WTC11 (cell line): Measurements from ENCODE around the gene STK16. TPM values are rescaled to one million over a fixed set of nuclear protein-coding genes. Genes with fewer than 3 reads are reported as not detected.

ENCODE experiments used
- ATAC-seq: fragments of 200-7000 bp; cut with Tn5 transposase; 2 replicates; pipeline ENCODE4 v1.10.0; 2021; ENCODE audit warnings: mild to moderate bottlenecking, moderate library complexity
- CTCF ChIA-PET: fragments of 300-600 bp; sonication (Branson Sonifier 250); formaldehyde crosslinking; loops from one replicate; lab custom pipeline; 2021; ENCODE audit warnings: antibody characterized with exemption; lab: Charles Lee
- POLR2A ChIA-PET: fragments of 350-600 bp; sonication (Branson Sonifier 250); formaldehyde crosslinking; loops from one replicate; lab custom pipeline; 2021; ENCODE audit warnings: antibody characterized with exemption; lab: Charles Lee
- DNase-seq: peaks from one replicate; pipeline ENCODE4 v3.0.0; 2021; ENCODE audit warnings: low spot score
- H3K27ac Mint-ChIP-seq: 2 replicates; pipeline ENCODE4 v1.8.0; 2021; ENCODE audit warnings: mixed read lengths
- H3K27me3 Mint-ChIP-seq: 2 replicates; pipeline ENCODE4 v1.8.0; 2021; ENCODE audit warnings: low read depth, mild to moderate bottlenecking, moderate library complexity, mixed read lengths
- H3K36me3 Mint-ChIP-seq: 2 replicates; pipeline ENCODE4 v1.8.0; 2021; ENCODE audit warnings: mixed read lengths
- H3K4me1 Mint-ChIP-seq: 2 replicates; pipeline ENCODE4 v1.8.0; 2022; ENCODE audit warnings: mixed read lengths
- H3K4me3 Mint-ChIP-seq: 2 replicates; pipeline ENCODE4 v1.8.0; 2021; ENCODE audit warnings: mild to moderate bottlenecking, moderate library complexity, mixed read lengths
- H3K9me3 Mint-ChIP-seq: 2 replicates; pipeline ENCODE4 v1.8.0; 2021; ENCODE audit warnings: mixed read lengths
- ETV6 ChIP-seq: sonication (generic); formaldehyde crosslinking; IDR thresholded peaks from 2 replicates; pipeline ENCODE4 v1.8.1; 2022; ENCODE audit warnings: mild to moderate bottlenecking, missing genetic modification reagents
- GABPB1 ChIP-seq: sonication (generic); formaldehyde crosslinking; IDR thresholded peaks from 2 replicates; pipeline ENCODE4 v1.8.1; 2023; ENCODE audit warnings: mild to moderate bottlenecking, missing genetic modification reagents
- HMGA2 ChIP-seq: fragments of 250-450 bp; sonication (Bioruptor Pico); IDR thresholded peaks from 2 replicates; pipeline ENCODE4 v1.4.0; 2021; ENCODE audit warnings: mild to moderate bottlenecking, moderate library complexity
- JAZF1 ChIP-seq: fragments of 250-450 bp; sonication (Bioruptor Pico); IDR thresholded peaks from 2 replicates; pipeline ENCODE4 v1.9.0; 2021; ENCODE audit warnings: moderate library complexity, mild to moderate bottlenecking, inconsistent platforms
- MXD4 ChIP-seq: fragments of 250-450 bp; sonication (Bioruptor Pico); IDR thresholded peaks from 2 replicates; pipeline ENCODE4 v1.8.0; 2021; ENCODE audit warnings: mild to moderate bottlenecking, moderate library complexity, borderline replicate concordance
- RORB ChIP-seq: fragments of 250-450 bp; sonication (Bioruptor Pico); IDR thresholded peaks from 2 replicates; pipeline ENCODE4 v1.9.0; 2021; ENCODE audit warnings: mild to moderate bottlenecking
- SP1 ChIP-seq: sonication (generic); formaldehyde crosslinking; conservative IDR thresholded peaks from 2 replicates; pipeline ENCODE4 v1.8.1; 2022; ENCODE audit warnings: missing genetic modification reagents
- ZBTB21 ChIP-seq: sonication (generic); formaldehyde crosslinking; IDR thresholded peaks from 2 replicates; pipeline ENCODE4 v1.8.1; 2023; ENCODE audit warnings: mild to moderate bottlenecking, missing genetic modification reagents, borderline replicate concordance
- ZNF121 ChIP-seq: sonication (generic); formaldehyde crosslinking; IDR thresholded peaks from 2 replicates; pipeline ENCODE4 v1.8.0; 2023; ENCODE audit warnings: missing genetic modification reagents
- ZNF219 ChIP-seq: sonication (generic); formaldehyde crosslinking; IDR thresholded peaks from 2 replicates; pipeline ENCODE4 v1.8.0; 2023; ENCODE audit warnings: missing genetic modification reagents, mild to moderate bottlenecking, borderline replicate concordance
- ZNF416 ChIP-seq: fragments of 250-450 bp; sonication (Bioruptor Pico); IDR thresholded peaks from 2 replicates; pipeline ENCODE4 v1.9.0; 2021; ENCODE audit warnings: mild to moderate bottlenecking, inconsistent platforms
- total RNA-seq: library from RNA; stranded (reverse); gene quantifications from 3 replicates; pipeline ENCODE4 v1.2.3, GENCODE V29; 2021
- TF ChIP-seq, protein P1 (sequence below): sonication (generic); formaldehyde crosslinking; IDR thresholded peaks from 2 replicates; pipeline ENCODE4 v1.8.1; 2023; ENCODE audit warnings: mild to moderate bottlenecking, missing genetic modification reagents
- TF ChIP-seq, protein P2 (sequence below): fragments of 250-450 bp; sonication (Bioruptor Pico); IDR thresholded peaks from 2 replicates; pipeline ENCODE4 v1.9.0; 2021; ENCODE audit warnings: moderate library complexity, mild to moderate bottlenecking, inconsistent platforms, borderline replicate concordance
- TF ChIP-seq, protein P3 (sequence below): sonication (generic); formaldehyde crosslinking; IDR thresholded peaks from 2 replicates; pipeline ENCODE4 v1.8.0; 2023; ENCODE audit warnings: missing genetic modification reagents
- TF ChIP-seq, protein P4 (sequence below): sonication (generic); formaldehyde crosslinking; IDR thresholded peaks from 2 replicates; pipeline ENCODE4 v1.8.0; 2023; ENCODE audit warnings: missing genetic modification reagents, mild to moderate bottlenecking, borderline replicate concordance
- TF ChIP-seq, protein P5 (sequence below): sonication (generic); formaldehyde crosslinking; IDR thresholded peaks from 2 replicates; pipeline ENCODE4 v1.8.1; 2023; ENCODE audit warnings: mild to moderate bottlenecking, missing genetic modification reagents, moderate library complexity

STK16 gene
- total RNA-seq, 1 experiment from 2014 or later: 27.5 TPM

DNA sequence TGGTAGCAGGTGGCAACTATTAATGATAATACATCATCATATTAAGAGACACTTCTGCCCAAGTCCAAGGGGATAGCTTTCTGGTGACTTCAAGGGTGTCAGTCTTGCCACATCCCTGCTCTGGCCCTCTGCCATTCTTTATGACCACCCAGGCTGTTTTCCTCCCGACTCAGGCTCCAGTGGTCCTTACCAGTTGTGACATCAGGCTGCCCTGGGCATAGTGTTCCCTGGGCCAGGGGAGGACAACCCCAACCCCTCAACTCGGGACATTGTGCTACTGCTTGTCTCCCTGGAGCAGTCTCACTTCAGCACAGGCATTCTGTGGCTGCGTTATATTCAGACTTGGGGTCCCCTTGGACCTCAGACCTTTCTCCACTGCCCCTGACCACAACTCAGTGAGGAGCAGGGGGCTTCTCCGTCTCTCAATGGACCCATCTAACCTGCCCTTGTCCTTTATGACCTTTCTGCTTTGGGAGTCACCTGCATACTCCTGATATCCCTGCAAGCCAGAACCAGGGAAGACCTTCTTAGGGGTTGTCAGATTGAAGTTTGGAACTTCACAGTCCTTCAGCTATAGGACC lies 46.7 kb downstream of the STK16 start:
- DNase-seq: no peak
- peaks cover 43% of the 10 kb centered on the region for H3K27me3 Mint-ChIP-seq
- H3K27ac Mint-ChIP-seq: no peak overlapping the region
- CTCF ChIA-PET: interaction anchor here (5.7 kb wide), 1 partner anchor 13 kb away, joined by 158 read pairs; the partner anchor contains the start of gene DNAJB2
- ATAC-seq: no peak
- H3K36me3 Mint-ChIP-seq: no peaks in the 10 kb centered on the region
- no peak overlapping the region for H3K4me3 Mint-ChIP-seq
- TF ChIP-seq JAZF1: no peak
- TF ChIP-seq RORB: no peak
- no peak for TF ChIP-seq MXD4 (CRISPR knock-in tag)
- TF ChIP-seq, protein P1, sequence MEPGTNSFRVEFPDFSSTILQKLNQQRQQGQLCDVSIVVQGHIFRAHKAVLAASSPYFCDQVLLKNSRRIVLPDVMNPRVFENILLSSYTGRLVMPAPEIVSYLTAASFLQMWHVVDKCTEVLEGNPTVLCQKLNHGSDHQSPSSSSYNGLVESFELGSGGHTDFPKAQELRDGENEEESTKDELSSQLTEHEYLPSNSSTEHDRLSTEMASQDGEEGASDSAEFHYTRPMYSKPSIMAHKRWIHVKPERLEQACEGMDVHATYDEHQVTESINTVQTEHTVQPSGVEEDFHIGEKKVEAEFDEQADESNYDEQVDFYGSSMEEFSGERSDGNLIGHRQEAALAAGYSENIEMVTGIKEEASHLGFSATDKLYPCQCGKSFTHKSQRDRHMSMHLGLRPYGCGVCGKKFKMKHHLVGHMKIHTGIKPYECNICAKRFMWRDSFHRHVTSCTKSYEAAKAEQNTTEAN (CRISPR knock-in tag): no peak
- no peak for TF ChIP-seq HMGA2
- TF ChIP-seq, protein P2, sequence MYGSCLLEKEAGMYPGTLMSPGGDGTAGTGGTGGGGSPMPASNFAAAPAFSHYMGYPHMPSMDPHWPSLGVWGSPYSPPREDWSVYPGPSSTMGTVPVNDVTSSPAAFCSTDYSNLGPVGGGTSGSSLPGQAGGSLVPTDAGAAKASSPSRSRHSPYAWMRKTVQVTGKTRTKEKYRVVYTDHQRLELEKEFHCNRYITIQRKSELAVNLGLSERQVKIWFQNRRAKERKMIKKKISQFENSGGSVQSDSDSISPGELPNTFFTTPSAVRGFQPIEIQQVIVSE: no peak
- no peak for TF ChIP-seq ZNF121 (CRISPR knock-in tag)
- no peak for TF ChIP-seq SP1 (CRISPR knock-in tag)
- TF ChIP-seq, protein P3, sequence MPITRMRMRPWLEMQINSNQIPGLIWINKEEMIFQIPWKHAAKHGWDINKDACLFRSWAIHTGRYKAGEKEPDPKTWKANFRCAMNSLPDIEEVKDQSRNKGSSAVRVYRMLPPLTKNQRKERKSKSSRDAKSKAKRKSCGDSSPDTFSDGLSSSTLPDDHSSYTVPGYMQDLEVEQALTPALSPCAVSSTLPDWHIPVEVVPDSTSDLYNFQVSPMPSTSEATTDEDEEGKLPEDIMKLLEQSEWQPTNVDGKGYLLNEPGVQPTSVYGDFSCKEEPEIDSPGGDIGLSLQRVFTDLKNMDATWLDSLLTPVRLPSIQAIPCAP: no peak
- no peak for TF ChIP-seq ZNF416
- no peak for TF ChIP-seq GABPB1
- no peak for TF ChIP-seq ZBTB21 (CRISPR knock-in tag)
- TF ChIP-seq, all 79 proteins: peak for 0
- peaks cover 15% of the 10 kb centered on the region for H3K4me1 Mint-ChIP-seq
- POLR2A ChIA-PET: no interaction called here
- peaks cover 5% of the 10 kb centered on the region; the same call in 1 of the 2 replicates for H3K9me3 Mint-ChIP-seq

DNA sequence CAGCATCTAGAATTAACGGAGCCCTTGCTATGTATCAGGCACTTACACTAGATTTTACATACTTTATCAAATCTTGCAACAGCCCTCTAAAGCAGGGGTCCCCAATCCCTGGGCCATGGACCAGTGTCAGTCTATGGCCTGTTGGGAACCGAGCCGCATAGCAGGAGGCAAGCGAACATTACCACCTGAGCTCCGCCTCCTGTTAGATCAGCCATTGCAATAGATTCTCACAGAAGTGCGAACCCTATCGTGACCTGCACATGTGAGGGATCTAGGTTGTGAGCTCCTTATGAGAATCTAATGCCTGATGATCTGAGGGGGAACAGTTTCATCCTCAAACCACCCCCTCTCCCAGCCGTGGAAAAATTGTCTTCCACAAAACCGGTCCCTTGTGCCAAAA lies 47.3 kb downstream of the STK16 start:
- no peak overlapping the region for H3K4me3 Mint-ChIP-seq
- H3K36me3 Mint-ChIP-seq: no peaks in the 10 kb centered on the region
- ChIA-PET POLR2A (no interaction called here), CTCF (interaction anchor here (5.7 kb wide), 1 partner anchor 13 kb away, joined by 158 read pairs; the partner anchor contains the start of gene DNAJB2)
- H3K27ac Mint-ChIP-seq: no peak overlapping the region
- H3K4me1 Mint-ChIP-seq: peaks cover 15% of the 10 kb centered on the region
- H3K9me3 Mint-ChIP-seq: peaks cover 5% of the 10 kb centered on the region; the same call in 1 of the 2 replicates
- ATAC-seq (no peak), DNase-seq (no peak)
- TF ChIP-seq, protein P4, sequence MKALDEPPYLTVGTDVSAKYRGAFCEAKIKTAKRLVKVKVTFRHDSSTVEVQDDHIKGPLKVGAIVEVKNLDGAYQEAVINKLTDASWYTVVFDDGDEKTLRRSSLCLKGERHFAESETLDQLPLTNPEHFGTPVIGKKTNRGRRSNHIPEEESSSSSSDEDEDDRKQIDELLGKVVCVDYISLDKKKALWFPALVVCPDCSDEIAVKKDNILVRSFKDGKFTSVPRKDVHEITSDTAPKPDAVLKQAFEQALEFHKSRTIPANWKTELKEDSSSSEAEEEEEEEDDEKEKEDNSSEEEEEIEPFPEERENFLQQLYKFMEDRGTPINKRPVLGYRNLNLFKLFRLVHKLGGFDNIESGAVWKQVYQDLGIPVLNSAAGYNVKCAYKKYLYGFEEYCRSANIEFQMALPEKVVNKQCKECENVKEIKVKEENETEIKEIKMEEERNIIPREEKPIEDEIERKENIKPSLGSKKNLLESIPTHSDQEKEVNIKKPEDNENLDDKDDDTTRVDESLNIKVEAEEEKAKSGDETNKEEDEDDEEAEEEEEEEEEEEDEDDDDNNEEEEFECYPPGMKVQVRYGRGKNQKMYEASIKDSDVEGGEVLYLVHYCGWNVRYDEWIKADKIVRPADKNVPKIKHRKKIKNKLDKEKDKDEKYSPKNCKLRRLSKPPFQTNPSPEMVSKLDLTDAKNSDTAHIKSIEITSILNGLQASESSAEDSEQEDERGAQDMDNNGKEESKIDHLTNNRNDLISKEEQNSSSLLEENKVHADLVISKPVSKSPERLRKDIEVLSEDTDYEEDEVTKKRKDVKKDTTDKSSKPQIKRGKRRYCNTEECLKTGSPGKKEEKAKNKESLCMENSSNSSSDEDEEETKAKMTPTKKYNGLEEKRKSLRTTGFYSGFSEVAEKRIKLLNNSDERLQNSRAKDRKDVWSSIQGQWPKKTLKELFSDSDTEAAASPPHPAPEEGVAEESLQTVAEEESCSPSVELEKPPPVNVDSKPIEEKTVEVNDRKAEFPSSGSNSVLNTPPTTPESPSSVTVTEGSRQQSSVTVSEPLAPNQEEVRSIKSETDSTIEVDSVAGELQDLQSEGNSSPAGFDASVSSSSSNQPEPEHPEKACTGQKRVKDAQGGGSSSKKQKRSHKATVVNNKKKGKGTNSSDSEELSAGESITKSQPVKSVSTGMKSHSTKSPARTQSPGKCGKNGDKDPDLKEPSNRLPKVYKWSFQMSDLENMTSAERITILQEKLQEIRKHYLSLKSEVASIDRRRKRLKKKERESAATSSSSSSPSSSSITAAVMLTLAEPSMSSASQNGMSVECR (CRISPR knock-in tag): no peak
- TF ChIP-seq ETV6 (CRISPR knock-in tag) (no peak), ZNF219 (CRISPR knock-in tag) (no peak), ZNF416 (no peak)
- TF ChIP-seq, protein P5, sequence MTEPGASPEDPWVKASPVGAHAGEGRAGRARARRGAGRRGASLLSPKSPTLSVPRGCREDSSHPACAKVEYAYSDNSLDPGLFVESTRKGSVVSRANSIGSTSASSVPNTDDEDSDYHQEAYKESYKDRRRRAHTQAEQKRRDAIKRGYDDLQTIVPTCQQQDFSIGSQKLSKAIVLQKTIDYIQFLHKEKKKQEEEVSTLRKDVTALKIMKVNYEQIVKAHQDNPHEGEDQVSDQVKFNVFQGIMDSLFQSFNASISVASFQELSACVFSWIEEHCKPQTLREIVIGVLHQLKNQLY (CRISPR knock-in tag): no peak
- H3K27me3 Mint-ChIP-seq: peaks cover 49% of the 10 kb centered on the region
